Neural cell (in vitro differentiated cells): Measurements from ENCODE around the gene POMGNT2. TPM values are rescaled to one million over a fixed set of nuclear protein-coding genes. Genes with fewer than 3 reads are reported as not detected.

Source experiments
- H2AFZ ChIP-seq: fragments of 200-600, 300-800 bp; sonication (generic), shearing (Covaris generic); 2 replicates; pipeline ENCODE4 v1.6.0; 2014; ENCODE audit warnings: low read depth, mild to moderate bottlenecking, antibody characterized with exemption, low read length, moderate library complexity
- H3F3A ChIP-seq: fragments of 200-600 bp; shearing (Covaris generic); 2 replicates; pipeline ENCODE4 v1.6.1; 2016; ENCODE audit warnings: mild to moderate bottlenecking, moderate library complexity, mixed read lengths, antibody characterized with exemption, low read length; ENCODE audit not compliant: insufficient read depth, poor library complexity, severe bottlenecking
- H3K27ac ChIP-seq: fragments of 200-600, 300-800 bp; sonication (generic), shearing (Covaris generic); 2 replicates; pipeline ENCODE4 v1.5.1; 2014; ENCODE audit warnings: mild to moderate bottlenecking, low read length, moderate library complexity
- H3K27me3 ChIP-seq: fragments of 300-800, 200-600 bp; sonication (generic), shearing (Covaris generic); 2 replicates; pipeline ENCODE4 v1.6.0; 2014; ENCODE audit warnings: mild to moderate bottlenecking, low read depth, low read length, moderate library complexity; ENCODE audit not compliant: insufficient read depth
- H3K36me3 ChIP-seq: fragments of 300-800, 200-600 bp; sonication (generic), shearing (Covaris generic); 2 replicates; pipeline ENCODE4 v1.5.1; 2014; ENCODE audit warnings: mild to moderate bottlenecking, antibody characterized with exemption, low read length, moderate library complexity; ENCODE audit not compliant: insufficient read depth
- H3K4me2 ChIP-seq: fragments of 300-800, 200-600 bp; sonication (generic), shearing (Covaris generic); 2 replicates; pipeline ENCODE4 v1.6.0; 2014; ENCODE audit warnings: mild to moderate bottlenecking, low read length
- H3K4me3 ChIP-seq: fragments of 300-800, 200-600 bp; sonication (generic), shearing (Covaris generic); 2 replicates; pipeline ENCODE4 v1.5.1; 2014; ENCODE audit warnings: mild to moderate bottlenecking, low read length, moderate library complexity
- H3K79me2 ChIP-seq: fragments of 200-600 bp; shearing (Covaris generic); replicated peaks from 2 replicates; pipeline ENCODE4 v1.6.0; 2014; ENCODE audit warnings: mild to moderate bottlenecking, low read length, moderate library complexity; ENCODE audit not compliant: insufficient read depth
- H3K9ac ChIP-seq: fragments of 300-800, 200-600 bp; sonication (generic), shearing (Covaris generic); 2 replicates; pipeline ENCODE4 v1.6.1; 2016; ENCODE audit warnings: mild to moderate bottlenecking, low read length, mixed read lengths
- H3K9me2 ChIP-seq: fragments of 200-600 bp; shearing (Covaris generic); 2 replicates; pipeline ENCODE4 v1.6.1; 2016; ENCODE audit warnings: mild to moderate bottlenecking, low read length, mixed read lengths; ENCODE audit not compliant: insufficient read depth
- H3K9me3 ChIP-seq: fragments of 200-600, 300-800 bp; sonication (generic), shearing (Covaris generic); 2 replicates; pipeline ENCODE4 v1.6.1; 2016; ENCODE audit warnings: mild to moderate bottlenecking, mixed run types, low read length, moderate library complexity, mixed read lengths
- H4K20me1 ChIP-seq: fragments of 200-600 bp; shearing (Covaris generic); 2 replicates; pipeline ENCODE4 v1.6.1; 2016; ENCODE audit warnings: mild to moderate bottlenecking, mixed run types; ENCODE audit not compliant: insufficient read depth
- CTCF ChIP-seq: fragments of 450-650 bp; IDR thresholded peaks from 2 replicates; pipeline ENCODE4 v1.5.1; 2014; ENCODE audit warnings: antibody characterized with exemption, mild to moderate bottlenecking, moderate library complexity; ENCODE audit not compliant: poor library complexity, severe bottlenecking
- EP300 ChIP-seq: fragments of 450-650 bp; conservative IDR thresholded peaks from 2 replicates; pipeline ENCODE4 v1.6.1; 2014; ENCODE audit warnings: antibody characterized with exemption, mild to moderate bottlenecking, moderate library complexity; ENCODE audit not compliant: poor library complexity, severe bottlenecking
- EZH2 ChIP-seq: fragments of 200-600, 300-800 bp; shearing (Covaris generic), sonication (generic); IDR thresholded peaks from 2 replicates; pipeline ENCODE4 v1.6.1; 2014; ENCODE audit warnings: antibody characterized with exemption, low read length, borderline replicate concordance, mild to moderate bottlenecking; ENCODE audit not compliant: insufficient read depth, poor library complexity, severe bottlenecking
- MXI1 ChIP-seq: fragments of 450-650 bp; conservative IDR thresholded peaks from 2 replicates; pipeline ENCODE4 v1.6.1; 2014; ENCODE audit warnings: antibody characterized with exemption, mild to moderate bottlenecking; ENCODE audit not compliant: poor library complexity, severe bottlenecking
- POLR2AphosphoS5 ChIP-seq: IDR thresholded peaks from 2 replicates; pipeline ENCODE4 v1.6.1; 2012
- RAD21 ChIP-seq: fragments of 450-650 bp; conservative IDR thresholded peaks from 2 replicates; pipeline ENCODE4 v1.6.1; 2014; ENCODE audit warnings: antibody characterized with exemption, mild to moderate bottlenecking, moderate library complexity
- SMC3 ChIP-seq: fragments of 450-650 bp; conservative IDR thresholded peaks from 2 replicates; pipeline ENCODE4 v1.6.1; 2014; ENCODE audit warnings: antibody characterized with exemption, mild to moderate bottlenecking, moderate library complexity; ENCODE audit not compliant: poor library complexity
- TAF1 ChIP-seq: IDR thresholded peaks from 2 replicates; pipeline ENCODE4 v1.6.1; 2012; ENCODE audit warnings: low read depth
- polyA plus RNA-seq: library from polyadenylated mRNA; depleted of rRNA; stranded (reverse); fragments of >200 nt; gene quantifications from 2 replicates; pipeline ENCODE4 v1.2.3, GENCODE V29; 2014
- TF ChIP-seq, protein P1 (sequence below): IDR thresholded peaks from 2 replicates; pipeline ENCODE4 v1.6.1; 2012; ENCODE audit warnings: borderline replicate concordance

POMGNT2 gene
- polyA plus RNA-seq, 1 donor from 2014 or later: 25.7 TPM

GRCh38 chr3:43073836-43074220 lies 32.1 kb downstream of the POMGNT2 start:
- H3K9ac ChIP-seq: no peak overlapping the region
- H3K27ac ChIP-seq: no peak overlapping the region
- no peak overlapping the region for H3K4me3 ChIP-seq
- H3K36me3 ChIP-seq: no peaks in the 10 kb centered on the region
- no peaks in the 10 kb centered on the region for H3K9me2 ChIP-seq
- H3K9me3 ChIP-seq: no peaks in the 10 kb centered on the region
- TF ChIP-seq, protein P1, sequence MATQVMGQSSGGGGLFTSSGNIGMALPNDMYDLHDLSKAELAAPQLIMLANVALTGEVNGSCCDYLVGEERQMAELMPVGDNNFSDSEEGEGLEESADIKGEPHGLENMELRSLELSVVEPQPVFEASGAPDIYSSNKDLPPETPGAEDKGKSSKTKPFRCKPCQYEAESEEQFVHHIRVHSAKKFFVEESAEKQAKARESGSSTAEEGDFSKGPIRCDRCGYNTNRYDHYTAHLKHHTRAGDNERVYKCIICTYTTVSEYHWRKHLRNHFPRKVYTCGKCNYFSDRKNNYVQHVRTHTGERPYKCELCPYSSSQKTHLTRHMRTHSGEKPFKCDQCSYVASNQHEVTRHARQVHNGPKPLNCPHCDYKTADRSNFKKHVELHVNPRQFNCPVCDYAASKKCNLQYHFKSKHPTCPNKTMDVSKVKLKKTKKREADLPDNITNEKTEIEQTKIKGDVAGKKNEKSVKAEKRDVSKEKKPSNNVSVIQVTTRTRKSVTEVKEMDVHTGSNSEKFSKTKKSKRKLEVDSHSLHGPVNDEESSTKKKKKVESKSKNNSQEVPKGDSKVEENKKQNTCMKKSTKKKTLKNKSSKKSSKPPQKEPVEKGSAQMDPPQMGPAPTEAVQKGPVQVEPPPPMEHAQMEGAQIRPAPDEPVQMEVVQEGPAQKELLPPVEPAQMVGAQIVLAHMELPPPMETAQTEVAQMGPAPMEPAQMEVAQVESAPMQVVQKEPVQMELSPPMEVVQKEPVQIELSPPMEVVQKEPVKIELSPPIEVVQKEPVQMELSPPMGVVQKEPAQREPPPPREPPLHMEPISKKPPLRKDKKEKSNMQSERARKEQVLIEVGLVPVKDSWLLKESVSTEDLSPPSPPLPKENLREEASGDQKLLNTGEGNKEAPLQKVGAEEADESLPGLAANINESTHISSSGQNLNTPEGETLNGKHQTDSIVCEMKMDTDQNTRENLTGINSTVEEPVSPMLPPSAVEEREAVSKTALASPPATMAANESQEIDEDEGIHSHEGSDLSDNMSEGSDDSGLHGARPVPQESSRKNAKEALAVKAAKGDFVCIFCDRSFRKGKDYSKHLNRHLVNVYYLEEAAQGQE: no peak
- no peak for TF ChIP-seq MXI1
- no peak for TF ChIP-seq SMC3
- TF ChIP-seq CTCF: no peak
- TF ChIP-seq RAD21: no peak
- no peak for TF ChIP-seq EP300
- no peak for TF ChIP-seq TAF1
- TF ChIP-seq POLR2AphosphoS5: no peak
- TF ChIP-seq EZH2: no peak
- H3F3A ChIP-seq: no peaks in the 10 kb centered on the region
- H4K20me1 ChIP-seq: no peaks in the 10 kb centered on the region
- H3K4me2 ChIP-seq: no peak overlapping the region
- H2AFZ ChIP-seq: no peak overlapping the region
- no peaks in the 10 kb centered on the region for H3K79me2 ChIP-seq
- no peaks in the 10 kb centered on the region for H3K27me3 ChIP-seq

- no peaks in the 10 kb centered on the region for H4K20me1 ChIP-seq
- no peaks in the 10 kb centered on the region for H3K9me2 ChIP-seq
- TF ChIP-seq TAF1 (no peak), RAD21 (no peak), MXI1 (no peak)
- no peaks in the 10 kb centered on the region for H3K27me3 ChIP-seq
- H3K79me2 ChIP-seq: no peaks in the 10 kb centered on the region
- H2AFZ ChIP-seq: no peak overlapping the region
- no peaks in the 10 kb centered on the region for H3F3A ChIP-seq
- H3K4me2 ChIP-seq: no peak overlapping the region
- no peaks in the 10 kb centered on the region for H3K9me3 ChIP-seq
- H3K9ac ChIP-seq: no peak overlapping the region
- no peak overlapping the region for H3K4me3 ChIP-seq
- H3K27ac ChIP-seq: no peak overlapping the region
- no peaks in the 10 kb centered on the region for H3K36me3 ChIP-seq
These were observed 32.6 kb downstream of the POMGNT2 start for GRCh38 chr3:43073116-43073835.
